Activated naive CD8-positive, alpha-beta T cell (primary cell): ENCODE results near the gene CCDC18.
"Not testable (repeated sequence)": the region's sequence is repeated elsewhere in the genome, so short reads cannot be mapped to it uniquely, and the experiment has no call there.

ENCODE experiments used
- H3K27ac Mint-ChIP-seq: one replicate; pipeline ENCODE4 v1.8.0; 2021; ENCODE audit warnings: mixed read lengths
- H3K27me3 Mint-ChIP-seq: one replicate; pipeline ENCODE4 v1.8.0; 2021; ENCODE audit warnings: mixed read lengths
- H3K36me3 Mint-ChIP-seq: one replicate; pipeline ENCODE4 v1.8.0; 2021; ENCODE audit warnings: mixed read lengths
- H3K4me1 Mint-ChIP-seq: one replicate; pipeline ENCODE4 v1.8.0; 2021; ENCODE audit warnings: low read depth, mixed read lengths
- H3K4me3 Mint-ChIP-seq: one replicate; pipeline ENCODE4 v1.8.0; 2021; ENCODE audit warnings: mild to moderate bottlenecking, mixed read lengths
- H3K9me3 Mint-ChIP-seq: one replicate; pipeline ENCODE4 v1.8.0; 2021; ENCODE audit warnings: low read depth, mixed read lengths

The CCDC18 gene

DNA sequence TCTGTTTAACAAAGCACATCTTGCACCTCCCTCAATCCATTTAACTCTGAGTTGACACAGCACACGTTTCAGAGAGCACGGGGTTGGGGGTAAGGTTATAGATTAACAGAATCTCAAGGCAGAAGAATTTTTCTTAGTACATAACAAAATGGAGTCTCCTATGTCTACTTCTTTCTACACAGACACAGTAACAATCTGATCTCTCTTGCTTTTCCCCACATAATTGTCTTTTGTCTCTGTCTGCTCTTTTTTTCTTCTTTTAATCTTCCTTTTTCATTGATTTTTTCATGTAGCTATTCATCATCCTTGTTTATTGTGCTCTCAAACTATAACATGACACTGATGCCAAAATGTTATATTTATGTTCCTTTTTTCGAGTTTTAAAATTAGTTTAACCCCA, 97.0 kb downstream of the CCDC18 start:
- peaks cover 25% of the 10 kb centered on the region for H3K36me3 Mint-ChIP-seq
- H3K9me3 Mint-ChIP-seq, H3K27ac Mint-ChIP-seq, H3K27me3 Mint-ChIP-seq, H3K4me3 Mint-ChIP-seq, H3K4me1 Mint-ChIP-seq: not testable (repeated sequence)

DNA sequence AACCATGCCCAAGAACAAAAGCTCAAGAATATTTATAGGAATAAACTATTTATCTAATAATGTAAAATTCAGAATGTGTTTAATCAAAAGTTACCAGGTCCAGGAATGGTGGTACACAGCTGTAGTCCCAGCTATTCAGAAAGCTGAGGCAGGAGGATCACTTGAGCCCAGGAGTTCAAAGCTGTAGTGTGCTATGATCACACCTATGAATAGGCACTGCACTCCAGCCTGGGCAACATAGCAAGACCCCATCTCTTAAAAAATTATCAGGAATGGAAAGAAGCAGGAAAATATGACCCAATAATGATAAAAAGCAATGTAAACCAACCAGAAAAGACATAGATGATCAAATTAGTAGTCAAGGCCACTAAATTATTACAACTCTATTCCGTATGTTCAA, 103.0 kb downstream of the CCDC18 start:
- Mint-ChIP-seq H3K4me3 (no peak overlapping the region), H3K27me3 (no peaks in the 10 kb centered on the region), H3K27ac (no peak overlapping the region), H3K36me3 (peaks cover 43% of the 10 kb centered on the region), H3K4me1 (no peaks in the 10 kb centered on the region), H3K9me3 (peaks cover 6% of the 10 kb centered on the region)

DNA sequence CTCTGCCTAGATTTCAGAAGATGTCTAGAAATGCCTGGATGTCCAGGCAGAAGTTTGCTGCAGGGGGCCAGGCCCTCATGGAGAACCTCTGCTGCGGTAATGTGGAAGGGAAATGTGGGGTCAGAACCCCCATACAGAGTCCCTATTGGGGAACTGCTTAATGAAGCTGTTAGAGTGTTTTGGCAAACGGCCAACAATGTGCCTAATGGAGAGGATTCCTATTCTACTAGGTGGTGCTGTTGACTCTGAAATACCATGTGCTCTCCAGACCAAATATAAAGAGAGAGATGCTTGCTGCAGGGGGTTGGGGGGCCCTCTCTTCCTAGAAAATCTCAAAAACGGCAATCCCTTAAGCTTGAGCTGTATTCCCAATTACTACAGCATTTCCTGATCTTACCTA, 108.0 kb downstream of the CCDC18 start:
- H3K27me3 Mint-ChIP-seq = no peaks in the 10 kb centered on the region
- peaks cover 48% of the 10 kb centered on the region for H3K36me3 Mint-ChIP-seq
- no peak overlapping the region for H3K27ac Mint-ChIP-seq
- H3K9me3 Mint-ChIP-seq = no peaks in the 10 kb centered on the region
- no peaks in the 10 kb centered on the region for H3K4me1 Mint-ChIP-seq
- no peak overlapping the region for H3K4me3 Mint-ChIP-seq

DNA sequence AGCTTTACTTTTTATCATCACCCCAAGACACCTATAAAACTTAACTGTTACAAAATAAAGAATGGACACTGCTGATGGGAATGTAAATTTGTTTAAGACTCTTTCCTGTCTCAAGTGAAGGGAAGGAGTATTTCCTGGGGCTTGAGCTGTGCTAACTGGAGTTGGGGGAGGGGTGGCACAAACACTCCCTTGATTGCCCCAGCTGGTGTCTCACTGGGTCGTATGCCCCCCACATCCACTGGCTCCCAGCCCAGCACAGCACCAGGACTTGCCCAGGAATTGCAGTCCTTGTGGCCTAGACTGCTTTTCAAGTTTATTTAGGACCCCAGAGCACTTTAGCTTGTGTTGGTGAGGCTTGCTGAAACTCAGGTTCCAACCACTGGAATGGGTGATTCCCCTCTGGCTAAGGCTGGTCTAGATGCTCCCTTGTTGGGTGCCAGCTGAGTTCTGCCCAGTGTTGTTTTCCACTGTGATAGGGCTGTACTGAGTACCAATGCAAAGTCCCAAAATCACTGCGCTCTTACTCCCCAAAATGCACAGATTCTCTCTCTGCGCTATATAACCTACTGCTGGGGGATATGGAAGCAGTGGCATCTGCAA, 116.1 kb downstream of the CCDC18 start:
- Mint-ChIP-seq H3K27ac (no peak overlapping the region), H3K9me3 (no peaks in the 10 kb centered on the region), H3K27me3 (no peaks in the 10 kb centered on the region), H3K4me1 (no peaks in the 10 kb centered on the region), H3K36me3 (peaks cover 17% of the 10 kb centered on the region), H3K4me3 (no peak overlapping the region)

DNA sequence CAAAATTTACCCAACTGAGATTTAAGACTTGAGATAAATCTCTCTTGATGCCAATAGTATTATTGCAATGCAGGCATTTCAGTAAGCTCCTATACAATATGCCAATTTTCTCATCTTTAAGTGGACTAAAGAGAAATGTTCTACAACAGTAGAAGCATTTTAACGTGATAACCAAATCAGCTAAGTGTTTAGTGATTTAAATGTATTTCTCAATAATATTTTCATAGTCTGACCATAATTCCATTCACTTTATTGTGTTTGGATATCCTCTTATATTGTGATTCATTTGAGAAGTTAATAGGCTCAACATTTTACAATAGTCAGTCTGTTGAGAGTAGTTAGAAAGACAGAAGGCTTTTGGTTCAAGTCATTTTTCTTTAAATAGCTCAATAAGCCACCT, 120.6 kb downstream of the CCDC18 start:
- Mint-ChIP-seq H3K4me1 (no peaks in the 10 kb centered on the region), H3K27me3 (no peaks in the 10 kb centered on the region), H3K9me3 (no peaks in the 10 kb centered on the region), H3K27ac (no peak overlapping the region), H3K36me3 (peaks cover 7% of the 10 kb centered on the region), H3K4me3 (no peak overlapping the region)

DNA sequence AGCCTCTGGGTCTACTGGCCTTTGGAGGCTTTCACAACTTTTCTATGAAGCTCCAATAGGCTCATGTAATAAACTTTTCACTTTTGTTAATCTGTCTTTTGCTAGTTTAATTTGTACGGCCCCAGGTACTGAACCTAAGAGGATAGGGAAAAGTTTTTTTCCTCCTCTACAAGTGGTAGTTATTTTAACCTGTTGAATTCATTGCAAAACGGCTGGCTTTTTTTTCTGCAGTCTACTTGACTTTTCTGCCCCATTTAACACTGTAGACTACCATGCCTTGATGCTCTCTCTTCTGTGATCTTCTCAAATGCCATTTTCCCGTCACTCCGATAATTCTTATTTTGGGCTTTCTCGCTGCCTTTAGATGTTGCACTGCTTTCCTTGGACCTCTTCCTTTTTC, 121.6 kb downstream of the CCDC18 start:
- peaks cover 7% of the 10 kb centered on the region for H3K36me3 Mint-ChIP-seq
- H3K4me3 Mint-ChIP-seq = no peak overlapping the region
- no peaks in the 10 kb centered on the region for H3K9me3 Mint-ChIP-seq

DNA sequence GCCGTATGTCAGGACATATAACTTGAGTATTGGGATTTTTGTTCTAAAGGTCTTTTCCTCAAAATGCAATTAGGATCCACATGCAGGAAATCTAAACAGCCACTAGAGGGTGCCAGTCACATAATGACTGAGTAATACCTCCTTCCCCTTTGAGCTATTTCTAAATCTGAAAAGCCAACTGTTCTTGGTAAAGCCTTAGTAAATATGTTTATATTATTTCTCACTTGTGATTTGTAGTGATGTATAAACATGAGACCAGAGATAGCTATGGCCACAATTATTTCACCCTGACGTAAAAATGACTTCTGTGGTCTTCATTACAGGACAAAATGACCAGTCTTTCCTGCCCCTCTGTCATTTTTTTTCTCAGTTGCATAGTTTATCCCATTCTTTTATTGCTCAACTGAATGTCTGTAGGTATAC, 124.2 kb downstream of the CCDC18 start:
- H3K27ac Mint-ChIP-seq = no peak overlapping the region
- no peak overlapping the region for H3K4me3 Mint-ChIP-seq
- no peaks in the 10 kb centered on the region for H3K4me1 Mint-ChIP-seq
- H3K27me3 Mint-ChIP-seq = no peaks in the 10 kb centered on the region
- H3K36me3 Mint-ChIP-seq = peaks cover 5% of the 10 kb centered on the region
- no peaks in the 10 kb centered on the region for H3K9me3 Mint-ChIP-seq

More for the DNA sequence above, 121.6 kb downstream of the CCDC18 start:
- no peaks in the 10 kb centered on the region for H3K4me1 Mint-ChIP-seq
- no peak overlapping the region for H3K27ac Mint-ChIP-seq
- H3K27me3 Mint-ChIP-seq = no peaks in the 10 kb centered on the region

DNA sequence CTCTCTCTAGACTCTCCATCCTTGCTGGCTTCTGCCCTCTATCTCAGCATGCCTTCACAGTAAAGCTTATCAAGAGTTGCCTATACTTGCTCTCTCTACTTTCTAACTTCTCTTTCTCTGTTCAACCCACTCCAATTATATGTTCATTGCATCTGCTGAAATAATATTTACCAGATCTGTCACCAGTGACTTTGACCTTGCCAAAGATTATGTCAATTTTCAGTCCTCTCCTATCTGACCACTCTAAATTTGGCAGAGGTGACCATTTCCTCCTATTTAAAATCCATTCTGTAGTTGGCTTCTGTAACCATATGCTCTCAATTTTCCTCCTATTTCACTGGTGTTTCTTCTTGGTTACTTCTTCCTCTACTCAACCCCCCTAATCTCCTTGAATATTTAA, 126.4 kb downstream of the CCDC18 start:
- H3K36me3 Mint-ChIP-seq = peaks cover 6% of the 10 kb centered on the region
- no peak overlapping the region for H3K4me3 Mint-ChIP-seq
- H3K4me1 Mint-ChIP-seq = no peaks in the 10 kb centered on the region
- H3K27me3 Mint-ChIP-seq = no peaks in the 10 kb centered on the region
- H3K27ac Mint-ChIP-seq = no peak overlapping the region
- H3K9me3 Mint-ChIP-seq = no peaks in the 10 kb centered on the region

DNA sequence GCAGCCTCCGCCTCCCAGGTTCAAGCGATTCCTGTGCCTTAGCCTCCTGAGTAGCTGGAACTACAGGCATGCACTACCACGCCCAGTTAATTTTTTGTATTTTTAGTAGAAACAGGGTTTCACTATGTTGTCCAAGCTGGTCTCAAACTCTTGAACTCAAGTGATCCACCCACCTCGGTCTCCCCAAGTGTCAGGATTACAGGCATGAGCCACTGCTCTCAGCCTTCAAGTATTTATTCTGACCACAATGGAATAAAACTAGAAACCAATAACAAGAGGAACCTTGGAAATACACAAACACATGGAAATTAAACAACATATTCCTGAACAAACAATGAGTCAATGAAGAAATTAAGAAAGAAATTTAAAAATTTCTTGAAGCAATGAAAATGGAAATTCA, 132.5 kb downstream of the CCDC18 start:
- Mint-ChIP-seq H3K27me3 (no peaks in the 10 kb centered on the region), H3K27ac (no peak overlapping the region), H3K9me3 (no peaks in the 10 kb centered on the region), H3K4me3 (no peak overlapping the region), H3K36me3 (peaks cover 9% of the 10 kb centered on the region), H3K4me1 (peaks cover 2% of the 10 kb centered on the region)

DNA sequence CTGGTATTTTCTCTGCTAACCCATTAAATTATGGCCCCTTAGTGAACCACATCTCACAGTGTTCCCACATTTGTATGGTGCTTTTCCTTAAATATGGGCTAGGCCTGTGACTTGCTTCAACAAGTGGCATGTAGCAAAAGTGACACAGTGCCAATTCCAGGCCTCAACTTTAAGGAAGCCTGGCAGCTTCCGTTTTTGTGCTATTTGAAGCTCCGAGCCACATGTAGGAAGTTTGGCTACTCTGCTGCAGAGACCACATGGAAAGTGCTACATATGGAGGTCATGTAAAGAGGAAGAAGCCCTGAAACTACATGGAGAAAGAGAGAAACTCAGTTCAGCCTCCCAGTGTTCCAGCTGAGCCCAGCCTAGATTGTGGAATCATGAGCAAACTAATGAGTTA, 136.7 kb downstream of the CCDC18 start:
- no peaks in the 10 kb centered on the region for H3K27me3 Mint-ChIP-seq
- H3K9me3 Mint-ChIP-seq = no peaks in the 10 kb centered on the region
- H3K27ac Mint-ChIP-seq = no peak overlapping the region
- peaks cover 19% of the 10 kb centered on the region for H3K36me3 Mint-ChIP-seq
- H3K4me3 Mint-ChIP-seq = no peak overlapping the region
- peaks cover 2% of the 10 kb centered on the region for H3K4me1 Mint-ChIP-seq

DNA sequence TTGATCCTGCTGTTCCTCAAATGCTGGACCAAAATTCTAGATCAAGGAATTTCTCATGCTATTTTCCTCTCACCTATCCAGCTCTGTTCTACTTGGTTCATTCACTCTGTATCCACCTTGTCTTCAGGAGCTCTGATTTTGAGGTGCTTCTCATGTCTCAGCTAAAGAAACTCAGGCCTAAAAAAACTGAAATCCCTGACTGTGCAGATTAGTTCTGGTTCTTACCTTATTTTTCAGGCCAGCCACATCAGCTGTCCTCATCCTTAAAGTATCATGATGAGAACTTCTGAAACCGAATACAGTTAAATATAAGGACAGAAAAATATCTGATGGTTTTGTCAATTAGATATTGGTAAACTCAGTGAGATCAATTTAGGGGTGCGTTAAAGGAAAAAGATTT, 137.4 kb downstream of the CCDC18 start:
- Mint-ChIP-seq H3K27ac (no peak overlapping the region), H3K4me1 (peaks cover 2% of the 10 kb centered on the region), H3K27me3 (no peaks in the 10 kb centered on the region), H3K36me3 (peaks cover 21% of the 10 kb centered on the region), H3K4me3 (no peak overlapping the region), H3K9me3 (no peaks in the 10 kb centered on the region)

DNA sequence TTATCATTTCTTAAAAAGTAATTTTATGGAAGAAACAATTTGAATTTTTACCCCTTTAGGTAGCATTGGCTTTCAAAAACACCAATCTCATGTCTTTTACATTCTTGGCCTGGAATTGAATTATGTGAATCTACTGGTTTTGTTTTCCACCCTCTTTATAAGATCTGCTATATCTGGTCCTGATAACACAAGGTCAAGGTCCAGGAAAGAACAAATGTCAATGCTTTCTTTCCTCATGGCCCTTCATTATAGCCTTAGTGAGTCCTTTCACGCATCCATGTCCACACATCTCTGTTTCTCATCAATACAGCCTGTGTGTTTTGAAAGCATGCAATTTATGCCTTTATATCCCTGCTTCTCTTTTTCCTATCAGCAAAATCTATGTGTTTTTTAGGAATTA, 141.2 kb downstream of the CCDC18 start:
- Mint-ChIP-seq H3K36me3 (peaks cover 17% of the 10 kb centered on the region), H3K4me3 (no peak overlapping the region), H3K27me3 (no peaks in the 10 kb centered on the region), H3K4me1 (no peaks in the 10 kb centered on the region), H3K27ac (no peak overlapping the region), H3K9me3 (no peaks in the 10 kb centered on the region)

DNA sequence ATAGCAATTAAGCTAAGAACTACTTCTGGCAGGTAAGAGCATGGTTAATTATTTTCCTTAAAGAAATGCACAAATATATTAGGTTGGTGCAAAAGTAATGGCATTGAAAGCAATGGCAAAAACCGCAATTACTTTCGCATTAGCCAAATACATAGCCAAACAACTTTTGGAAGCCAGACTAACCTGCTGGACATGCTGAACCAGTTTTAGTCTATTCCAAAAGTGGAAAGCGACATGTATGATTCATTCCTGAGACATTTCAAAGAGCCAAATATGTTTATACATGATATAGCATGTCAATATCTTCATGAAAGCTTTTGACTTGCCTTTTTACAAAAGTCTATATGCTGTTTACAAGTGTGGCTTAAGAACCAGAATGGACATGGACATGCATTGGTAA, 141.8 kb downstream of the CCDC18 start:
- H3K27ac Mint-ChIP-seq = no peak overlapping the region
- H3K4me1 Mint-ChIP-seq = no peaks in the 10 kb centered on the region
- no peak overlapping the region for H3K4me3 Mint-ChIP-seq
- no peaks in the 10 kb centered on the region for H3K27me3 Mint-ChIP-seq
- H3K9me3 Mint-ChIP-seq = no peaks in the 10 kb centered on the region
- H3K36me3 Mint-ChIP-seq = peaks cover 17% of the 10 kb centered on the region

DNA sequence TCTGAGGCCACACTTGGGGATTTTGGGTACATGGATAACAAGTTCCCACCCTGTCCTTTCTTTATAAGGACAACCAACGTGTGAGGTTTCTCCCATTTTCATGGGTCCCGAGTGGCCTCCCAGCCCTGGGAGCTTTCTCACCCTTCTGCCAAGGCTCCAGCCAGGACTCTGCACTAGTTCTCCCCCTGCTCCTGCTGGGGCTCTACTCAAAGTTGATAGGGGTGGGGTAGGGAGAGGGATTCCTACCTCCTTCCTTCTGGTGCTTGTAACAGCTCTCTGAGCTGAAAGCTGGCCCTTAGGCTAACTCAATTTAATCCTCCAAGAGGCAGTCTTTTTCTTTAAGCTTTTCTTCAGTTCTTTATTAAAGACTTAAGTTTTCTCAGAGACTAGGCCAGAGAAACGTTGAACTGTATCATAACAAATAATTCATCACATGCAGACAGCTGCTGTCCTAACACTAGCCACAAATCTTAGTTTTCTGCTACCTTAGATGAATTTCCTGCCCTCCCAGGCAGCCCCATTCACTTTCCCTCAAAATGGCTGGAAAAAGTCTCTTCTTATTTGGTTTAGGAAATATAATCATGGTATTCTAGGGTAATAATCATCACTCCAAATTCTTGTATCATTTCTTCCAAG, 142.8 kb downstream of the CCDC18 start:
- Mint-ChIP-seq H3K4me3 (no peak overlapping the region), H3K36me3 (peaks cover 15% of the 10 kb centered on the region), H3K27me3 (no peaks in the 10 kb centered on the region), H3K27ac (no peak overlapping the region), H3K4me1 (no peaks in the 10 kb centered on the region), H3K9me3 (no peaks in the 10 kb centered on the region)

DNA sequence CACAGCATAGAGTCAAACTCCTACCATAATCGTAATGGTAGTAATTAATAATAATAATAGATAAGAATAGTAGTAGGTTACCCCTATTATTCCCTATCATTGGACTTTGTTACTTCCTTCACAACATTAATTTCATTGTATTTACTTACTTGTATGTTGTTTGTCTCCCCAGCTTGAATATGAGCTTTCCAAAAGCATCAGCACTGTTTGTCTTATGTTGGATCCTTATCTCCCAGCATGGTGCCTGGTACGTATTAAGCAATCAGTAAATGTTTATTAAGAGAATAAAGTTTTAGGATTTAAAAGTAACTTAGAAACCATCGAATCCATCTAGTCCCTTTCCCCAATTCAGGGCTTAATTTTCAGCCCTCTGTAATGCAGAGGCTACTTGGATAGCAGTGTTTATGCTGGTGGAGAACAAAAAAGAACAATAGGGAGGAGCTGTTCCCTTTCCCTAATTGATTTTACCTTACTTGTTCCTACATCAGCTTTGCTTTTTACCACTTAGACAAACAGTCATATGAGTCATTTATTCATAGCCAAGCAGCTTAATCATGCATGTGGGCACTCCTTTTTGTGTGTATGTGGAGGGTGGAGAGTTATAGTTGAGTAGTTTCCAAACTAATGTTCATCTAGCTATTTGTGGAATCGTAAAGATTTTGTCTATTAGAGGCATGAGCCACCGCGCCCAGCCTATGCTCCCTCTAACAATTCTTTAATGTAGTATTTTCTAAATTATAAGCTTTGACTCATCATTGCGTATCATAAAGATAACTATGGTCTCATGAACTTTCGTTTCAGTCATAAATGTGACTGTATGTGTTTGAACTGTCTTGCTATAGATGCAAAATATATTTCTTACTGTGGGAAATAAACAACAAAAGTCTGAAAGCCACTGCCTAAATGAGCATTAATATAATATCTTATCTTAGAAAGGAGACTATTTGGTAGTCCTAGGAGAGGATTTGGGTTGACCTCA, 144.3 kb downstream of the CCDC18 start:
- H3K36me3 Mint-ChIP-seq = peaks cover 14% of the 10 kb centered on the region
- H3K9me3 Mint-ChIP-seq = no peaks in the 10 kb centered on the region
- H3K4me1 Mint-ChIP-seq = no peaks in the 10 kb centered on the region
- no peak overlapping the region for H3K4me3 Mint-ChIP-seq
- H3K27ac Mint-ChIP-seq = no peak overlapping the region
- H3K27me3 Mint-ChIP-seq = no peaks in the 10 kb centered on the region
